GM23248 (cell line): ENCODE measurements around the gene SAMD8.

Experiments
- EZH2 ChIP-seq: fragments of 200-600 bp; sonication (generic); IDR thresholded peaks from 2 replicates; pipeline ENCODE4 v1.6.1; 2018; ENCODE audit warnings: antibody characterized with exemption, mild to moderate bottlenecking; ENCODE audit not compliant: insufficient read depth, poor library complexity, severe bottlenecking
- EZH2phosphoT487 ChIP-seq: fragments of 200-600 bp; sonication (generic); IDR thresholded peaks from 2 replicates; pipeline ENCODE4 v1.6.1; 2018; ENCODE audit warnings: antibody characterized with exemption, moderate library complexity, mild to moderate bottlenecking, low read depth; ENCODE audit not compliant: insufficient read depth

DNA sequence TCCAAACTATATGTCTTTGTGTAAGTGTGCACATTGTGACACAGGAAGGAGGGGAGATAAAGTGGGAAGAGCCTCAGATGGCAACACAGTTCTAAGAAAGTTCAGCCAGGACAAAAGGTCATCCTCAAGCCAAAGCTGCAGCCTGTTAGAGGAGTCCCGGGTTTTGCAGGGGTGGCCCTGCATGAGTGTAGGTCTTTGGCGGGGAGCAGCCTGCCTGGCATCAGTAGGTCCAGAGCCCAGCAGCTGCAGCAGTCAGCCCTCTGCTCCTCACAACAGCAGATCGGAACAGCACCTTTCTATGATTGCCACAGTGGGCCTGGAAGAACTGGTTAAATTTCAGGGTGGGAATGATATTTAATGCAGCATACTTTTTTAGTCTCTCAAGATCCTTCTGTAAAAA, 85.6 kb downstream of the SAMD8 start:
- TF ChIP-seq EZH2, result no peak
- no peak for TF ChIP-seq EZH2phosphoT487
